H9 (cell line): ENCODE measurements around the gene DHCR7. TPM values are rescaled to one million over a fixed set of nuclear protein-coding genes. Genes with fewer than 3 reads are reported as not detected.

Source experiments
- DNase-seq: peaks from one replicate; pipeline ENCODE4 v3.0.0-alpha.2; 2017
- H2AFZ ChIP-seq: one replicate; pipeline ENCODE4 v1.6.1; 2013; ENCODE audit warnings: mild to moderate bottlenecking, low read length, control low read depth, moderate library complexity
- H2AK5ac ChIP-seq: 2 replicates; pipeline ENCODE4 v1.6.1; 2013; ENCODE audit warnings: low read length, control low read depth, mixed read lengths; ENCODE audit not compliant: insufficient read length
- H2BK120ac ChIP-seq: one replicate; pipeline ENCODE4 v1.6.1; 2013; ENCODE audit warnings: low read depth, mild to moderate bottlenecking, low read length, control low read depth, inconsistent platforms; ENCODE audit not compliant: poor library complexity, severe bottlenecking
- H2BK12ac ChIP-seq: 2 replicates; pipeline ENCODE4 v1.6.1; 2013; ENCODE audit warnings: low read length, control low read depth, mixed read lengths, low read depth; ENCODE audit not compliant: insufficient read length
- H2BK15ac ChIP-seq: 2 replicates; pipeline ENCODE4 v1.6.1; 2013; ENCODE audit warnings: low read depth, low read length, control low read depth
- H2BK20ac ChIP-seq: one replicate; pipeline ENCODE4 v1.6.1; 2013; ENCODE audit warnings: low read depth, mild to moderate bottlenecking, low read length, control low read depth, inconsistent platforms; ENCODE audit not compliant: poor library complexity, severe bottlenecking
- H2BK5ac ChIP-seq: 2 replicates; pipeline ENCODE4 v1.6.1; 2013; ENCODE audit warnings: low read length, control low read depth, mixed read lengths; ENCODE audit not compliant: insufficient read length
- H3K14ac ChIP-seq: 2 replicates; pipeline ENCODE4 v1.6.1; 2013; ENCODE audit warnings: low read length, control low read depth; ENCODE audit not compliant: insufficient read depth
- H3K18ac ChIP-seq: 2 replicates; pipeline ENCODE4 v1.6.1; 2013; ENCODE audit warnings: low read depth, mild to moderate bottlenecking, mixed read lengths, low read length, control low read depth; ENCODE audit not compliant: insufficient read length
- H3K23ac ChIP-seq: 2 replicates; pipeline ENCODE4 v1.6.1; 2013; ENCODE audit warnings: low read length, control low read depth, mixed read lengths, low read depth; ENCODE audit not compliant: insufficient read length
- H3K23me2 ChIP-seq: 2 replicates; pipeline ENCODE4 v1.6.1; 2013; ENCODE audit warnings: low read depth, mild to moderate bottlenecking, mixed read lengths, low read length, control low read depth; ENCODE audit not compliant: insufficient read length, poor library complexity, severe bottlenecking
- H3K27ac ChIP-seq: 2 replicates; pipeline ENCODE4 v1.5.1; 2013; ENCODE audit warnings: low read length, control low read depth, mixed read lengths, low read depth; ENCODE audit not compliant: insufficient read length
- H3K27me3 ChIP-seq: 2 replicates; pipeline ENCODE4 v1.6.1; 2013; ENCODE audit warnings: low read length, control low read depth, inconsistent platforms; ENCODE audit not compliant: insufficient read depth
- H3K4ac ChIP-seq: 2 replicates; pipeline ENCODE4 v1.6.1; 2013; ENCODE audit warnings: low read depth, mild to moderate bottlenecking, control low read depth, inconsistent platforms, low read length, moderate library complexity
- H3K4me1 ChIP-seq: 2 replicates; pipeline ENCODE4 v1.6.1; 2013; ENCODE audit warnings: low read length, control low read depth, inconsistent platforms; ENCODE audit not compliant: insufficient read depth
- H3K4me2 ChIP-seq: 2 replicates; pipeline ENCODE4 v1.6.1; 2013; ENCODE audit warnings: low read length, control low read depth, mixed read lengths; ENCODE audit not compliant: insufficient read length, insufficient read depth
- H3K56ac ChIP-seq: 2 replicates; pipeline ENCODE4 v1.6.1; 2013; ENCODE audit warnings: low read depth, mild to moderate bottlenecking, mixed read lengths, low read length, control low read depth; ENCODE audit not compliant: insufficient read length
- H3K79me1 ChIP-seq: 2 replicates; pipeline ENCODE4 v1.6.1; 2013; ENCODE audit warnings: low read depth, mild to moderate bottlenecking, moderate library complexity, low read length, control low read depth, inconsistent platforms; ENCODE audit not compliant: insufficient read depth, poor library complexity, severe bottlenecking
- H3K79me2 ChIP-seq: 2 replicates; pipeline ENCODE4 v1.6.1; 2013; ENCODE audit warnings: low read length, control low read depth, inconsistent platforms; ENCODE audit not compliant: insufficient read depth
- H3K9ac ChIP-seq: 2 replicates; pipeline ENCODE4 v1.6.1; 2013; ENCODE audit warnings: low read length, control low read depth, mixed read lengths; ENCODE audit not compliant: insufficient read length; ENCODE audit errors: extremely low read depth
- H3K9me3 ChIP-seq: one replicate; pipeline ENCODE4 v1.6.1; 2013; ENCODE audit warnings: low read depth, low read length, inconsistent platforms; ENCODE audit not compliant: control insufficient read depth
- H3T11ph ChIP-seq: one replicate; pipeline ENCODE4 v1.6.1; 2013; ENCODE audit warnings: mild to moderate bottlenecking, low read length, control low read depth, inconsistent platforms
- H4K20me1 ChIP-seq: one replicate; pipeline ENCODE4 v1.6.1; 2013; ENCODE audit not compliant: control insufficient read depth, insufficient read length, insufficient read depth
- H4K5ac ChIP-seq: 2 replicates; pipeline ENCODE4 v1.6.1; 2013; ENCODE audit warnings: low read depth, mild to moderate bottlenecking, mixed read lengths, low read length, control low read depth; ENCODE audit not compliant: insufficient read length
- H4K8ac ChIP-seq: replicated peaks from 2 replicates; pipeline ENCODE4 v1.6.1; 2013; ENCODE audit warnings: low read length, control low read depth, mixed read lengths, low read depth; ENCODE audit not compliant: insufficient read length
- H4K91ac ChIP-seq: 2 replicates; pipeline ENCODE4 v1.6.1; 2013; ENCODE audit warnings: low read depth, mild to moderate bottlenecking, moderate library complexity, mixed read lengths, low read length, control low read depth; ENCODE audit not compliant: insufficient read length
- H3K27ac Mint-ChIP-seq, 3 experiments: 2 replicates in 2 of 3; 3 replicates in 1 of 3; pipeline ENCODE4 v1.8.0; 2020 to 2021; ENCODE audit warnings: mixed read lengths in 3 of 3, mild to moderate bottlenecking in 1 of 3, moderate library complexity in 1 of 3
- H3K27me3 Mint-ChIP-seq: 2 replicates; pipeline ENCODE4 v1.8.0; 2021; ENCODE audit warnings: low read depth, mild to moderate bottlenecking, moderate library complexity, mixed read lengths
- H3K36me3 Mint-ChIP-seq, 3 experiments: 2 replicates in 2 of 3; 3 replicates in 1 of 3; pipeline ENCODE4 v1.8.0; 2020 to 2021; ENCODE audit warnings: low read depth in 3 of 3, mixed read lengths in 3 of 3; ENCODE audit not compliant: insufficient read depth in 1 of 3
- H3K4me1 Mint-ChIP-seq, 2 experiments: 2 replicates each; pipeline ENCODE4 v1.8.0; 2020; ENCODE audit warnings: mixed read lengths in 2 of 2
- H3K4me3 Mint-ChIP-seq, 2 experiments: 2 replicates in 1 of 2; 3 replicates in 1 of 2; pipeline ENCODE4 v1.8.0; 2020 to 2021; ENCODE audit warnings: mild to moderate bottlenecking in 2 of 2, mixed read lengths in 2 of 2, moderate library complexity in 1 of 2
- H3K9me3 Mint-ChIP-seq, 2 experiments: 2 replicates in 1 of 2; 3 replicates in 1 of 2; pipeline ENCODE4 v1.8.0; 2020; ENCODE audit warnings: mild to moderate bottlenecking in 2 of 2, mixed read lengths in 2 of 2, moderate library complexity in 1 of 2
- CTCF ChIP-seq: fragments of 200-600 bp; sonication (generic); conservative IDR thresholded peaks from 3 replicates; pipeline ENCODE4 v1.8.0; 2021; ENCODE audit warnings: antibody characterized with exemption, mild to moderate bottlenecking
- WGBS: extraction: QIAGEN DNeasy Blood & Tissue Kit; methylation state at CpG from one replicate; pipeline ENCODE4 v1.1.7; 2013; ENCODE audit warnings: missing lambda C conversion rate, low lambda C conversion rate, mixed read lengths; ENCODE audit not compliant: insufficient read length; ENCODE audit errors: extremely low coverage; 5-methylcytosine and 5-hydroxymethylcytosine counted together
- total RNA-seq: library from RNA; stranded (reverse); gene quantifications from 2 replicates; pipeline ENCODE4 v1.2.1, GENCODE V29; 2021

Gene DHCR7
- total RNA-seq, 1 experiment from 2014 or later: 124 TPM

GRCh38 chr11:71459076-71459766, 11.0 kb upstream of the DHCR7 start:
- H4K91ac ChIP-seq: no peak overlapping the region
- H3K4ac ChIP-seq: no peak overlapping the region
- no peak overlapping the region for H3K18ac ChIP-seq
- H3K4me1 Mint-ChIP-seq: peaks cover 0 to 5% of the 10 kb centered on the region in 2 experiments; a peak in 3 of 4 replicates
- H3K23ac ChIP-seq: no peak overlapping the region
- no CpG with 5 or more reads among the region's 23 CpGs for WGBS
- H3K23me2 ChIP-seq: no peaks in the 10 kb centered on the region
- no peak overlapping the region for H3K27ac ChIP-seq
- no peaks in the 10 kb centered on the region for H4K20me1 ChIP-seq
- no peak overlapping the region for H3K56ac ChIP-seq
- no peak for DNase-seq
- no peak overlapping the region for H2AK5ac ChIP-seq
- H2AFZ ChIP-seq: no peak overlapping the region
- H3K27me3 Mint-ChIP-seq: no peaks in the 10 kb centered on the region; the same call in 1 of the 2 replicates
- H3K36me3 Mint-ChIP-seq: peaks cover 16 to 79% (median 54%) of the 10 kb centered on the region in 3 experiments; a peak in 6 of 7 replicates
- no peak overlapping the region for H3T11ph ChIP-seq
- no peak overlapping the region for H3K4me3 Mint-ChIP-seq
- H4K5ac ChIP-seq: no peak overlapping the region
- H3K9me3 Mint-ChIP-seq: no peaks in the 10 kb centered on the region
- H3K4me1 ChIP-seq: no peaks in the 10 kb centered on the region
- H3K27ac Mint-ChIP-seq: peak overlapping the region in 1 of 3 experiments; percentile 55; a peak in 1 of 7 replicates
- no peak overlapping the region for H3K9ac ChIP-seq
- no peak overlapping the region for H2BK120ac ChIP-seq
- H3K79me1 ChIP-seq: peaks cover 4% of the 10 kb centered on the region
- H2BK20ac ChIP-seq: no peak overlapping the region
- no peaks in the 10 kb centered on the region for H3K27me3 ChIP-seq
- H2BK15ac ChIP-seq: no peak overlapping the region
- no peak overlapping the region for H4K8ac ChIP-seq
- H2BK12ac ChIP-seq: no peak overlapping the region
- no peak overlapping the region for H3K14ac ChIP-seq
- no peak overlapping the region for H3K4me2 ChIP-seq
- no peaks in the 10 kb centered on the region for H3K9me3 ChIP-seq
- TF ChIP-seq CTCF: no peak
- no peak overlapping the region for H2BK5ac ChIP-seq
- no peaks in the 10 kb centered on the region for H3K79me2 ChIP-seq
